ENCODE data around the gene PPHLN1. TPM values are rescaled to one million over a fixed set of nuclear protein-coding genes. Genes with fewer than 3 reads are reported as not detected.

PPHLN1 gene
- total RNA-seq = 10 to 100 TPM; 76.5 to 76.9 TPM

DNA sequence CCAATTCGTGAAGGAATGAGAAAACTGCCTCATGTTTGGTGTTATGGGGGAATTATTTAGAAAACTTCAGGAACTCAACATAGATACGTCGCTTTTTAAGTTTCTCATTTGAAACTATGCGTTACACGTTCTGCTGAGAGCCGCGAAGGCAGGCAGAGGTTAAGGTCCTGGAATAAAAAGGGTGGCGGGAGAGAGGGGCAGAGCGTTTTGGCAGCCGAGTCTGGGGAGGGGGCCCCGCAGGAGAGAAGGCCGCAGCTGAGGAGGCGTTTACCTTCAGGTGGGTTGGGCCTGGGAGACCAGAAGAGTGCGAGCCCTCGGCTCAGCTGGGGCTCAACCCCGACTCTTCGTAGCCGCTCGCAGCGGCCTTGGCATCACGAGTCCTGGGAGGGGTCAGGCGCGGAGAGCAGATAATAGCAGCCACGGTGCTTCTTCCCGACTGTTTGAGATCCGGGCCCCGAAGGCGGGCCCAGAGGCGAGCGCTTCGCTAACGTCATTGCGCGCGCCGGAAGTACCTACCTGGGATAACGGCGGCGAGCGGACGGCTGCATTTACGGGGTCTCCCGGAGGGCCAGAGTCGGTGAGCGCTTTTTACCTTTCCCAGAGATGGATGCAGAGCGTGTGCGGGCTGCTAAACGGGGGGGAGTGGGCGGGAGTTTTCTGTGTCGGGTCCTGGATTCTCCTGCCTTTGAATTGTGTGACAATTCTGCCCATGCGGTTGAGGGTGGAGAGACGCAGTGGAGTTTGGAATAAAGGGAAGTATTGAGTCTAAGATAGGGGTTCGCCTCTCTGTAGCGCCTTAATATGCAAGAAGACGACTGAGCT is at the start of gene PPHLN1, which contains the start of gene ZCRB1:
Gene PPHLN1 (plus strand): TSS at position 515 of the 822 bp plus-strand sequence. CDS start 9,736 bp downstream, outside the sequence.
Gene ZCRB1 (minus strand): TSS at position 442 of the 822 bp plus-strand sequence. CDS start 1,992 bp downstream, outside the sequence.
- POLR2A ChIA-PET = interaction anchor here (0.6 to 0.8 kb wide), 4 partner anchors 23 to 192 kb away, joined by 3 to 6 read pairs (median 4); no protein-coding TSS in a partner anchor
- CTCF ChIA-PET = no interaction called here

GRCh38 chr12:42277396-42278127 is 48.4 kb upstream of the PPHLN1 start:
- CTCF ChIA-PET = no interaction called here
- POLR2A ChIA-PET = no interaction called here

- CTCF ChIA-PET = no interaction called here
- POLR2A ChIA-PET = no interaction called here
Measured at GRCh38 chr12:42278128-42278510, 47.8 kb upstream of the PPHLN1 start.

- ChIA-PET CTCF (interaction anchor here (1.1 kb wide), 1 partner anchor 15 kb away, joined by 4 read pairs; no protein-coding TSS in a partner anchor), POLR2A (no interaction called here)
Measured at GRCh38 chr12:42281278-42281677, 44.7 kb upstream of the PPHLN1 start.

GRCh38 chr12:42281844-42282243 is 44.1 kb upstream of the PPHLN1 start:
- CTCF ChIA-PET = interaction anchor here (0.9 kb wide), 1 partner anchor 16 kb away, joined by 3 read pairs; no protein-coding TSS in a partner anchor

GRCh38 chr12:42282294-42282693 is 43.7 kb upstream of the PPHLN1 start:
- CTCF ChIA-PET = interaction anchor here (0.9 kb wide), 1 partner anchor 15 kb away, joined by 3 read pairs; no protein-coding TSS in a partner anchor

More at GRCh38 chr12:42281844-42282243, 44.1 kb upstream of the PPHLN1 start:
- POLR2A ChIA-PET = no interaction called here

DNA sequence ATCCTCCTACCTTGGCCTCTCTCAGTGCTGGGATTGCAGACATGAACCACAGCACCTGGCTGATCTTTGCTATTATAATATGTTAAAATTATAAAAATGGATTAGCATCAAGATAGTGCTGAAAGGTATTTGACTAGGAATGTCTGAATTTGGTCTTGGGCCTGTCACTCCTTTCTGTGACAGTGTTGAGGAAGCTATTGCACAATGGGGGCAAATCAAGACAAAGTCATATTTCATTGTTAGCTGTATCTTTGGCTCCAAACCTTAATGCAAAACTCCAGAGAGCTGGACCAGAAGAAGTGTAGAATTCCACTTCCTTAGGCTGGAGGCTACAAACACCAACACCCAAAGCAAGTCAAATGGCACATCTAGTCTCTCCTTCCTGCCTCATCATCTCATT is 42.2 kb upstream of the PPHLN1 start:
- POLR2A ChIA-PET = no interaction called here
- CTCF ChIA-PET = no interaction called here

More at GRCh38 chr12:42282294-42282693, 43.7 kb upstream of the PPHLN1 start:
- POLR2A ChIA-PET = no interaction called here

- POLR2A ChIA-PET = no interaction called here
- CTCF ChIA-PET = no interaction called here
Measured at GRCh38 chr12:42284157-42284556, 41.8 kb upstream of the PPHLN1 start.

GRCh38 chr12:42284876-42285275 is 41.1 kb upstream of the PPHLN1 start:
- CTCF ChIA-PET = no interaction called here
- POLR2A ChIA-PET = no interaction called here

DNA sequence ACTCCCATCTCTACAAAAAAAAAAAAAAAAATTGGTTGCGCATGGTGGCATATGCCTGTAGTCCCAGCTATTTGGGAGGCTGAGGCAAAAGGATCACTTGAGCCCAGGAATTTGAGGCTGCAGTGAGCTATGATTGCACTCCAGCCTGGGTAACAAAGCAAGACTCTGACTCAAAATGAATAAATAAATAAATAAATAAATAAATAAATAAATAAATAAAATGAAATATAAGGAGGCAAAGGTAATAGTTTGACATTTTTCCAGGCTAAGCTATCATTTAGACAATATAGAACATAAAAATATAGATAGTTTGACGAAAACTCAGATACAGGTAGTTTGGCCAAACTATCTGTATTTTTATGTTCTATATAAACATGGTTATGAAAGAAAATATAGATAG is 40.5 kb upstream of the PPHLN1 start:
- ChIA-PET CTCF (no interaction called here), POLR2A (no interaction called here)

DNA sequence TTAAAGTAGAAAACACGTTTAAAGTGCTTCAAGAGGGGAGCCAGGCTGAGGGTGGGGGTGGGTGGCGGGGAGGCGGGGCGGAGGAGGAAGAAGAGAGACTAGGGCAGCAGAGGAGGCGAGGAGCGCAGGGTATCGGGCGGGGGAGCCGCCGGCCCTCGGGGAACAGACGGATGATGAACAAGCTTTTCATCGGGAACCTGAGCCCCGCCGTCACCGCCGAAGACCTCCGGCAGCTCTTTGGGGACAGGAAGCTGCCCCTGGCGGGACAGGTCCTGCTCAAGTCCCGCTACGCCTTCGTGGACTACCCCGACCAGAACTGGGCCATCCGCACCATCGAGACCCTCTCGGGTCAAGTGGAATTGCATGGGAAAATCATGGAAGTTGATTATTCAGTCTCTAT is 39.2 kb upstream of the PPHLN1 start:
- POLR2A ChIA-PET = no interaction called here

DNA sequence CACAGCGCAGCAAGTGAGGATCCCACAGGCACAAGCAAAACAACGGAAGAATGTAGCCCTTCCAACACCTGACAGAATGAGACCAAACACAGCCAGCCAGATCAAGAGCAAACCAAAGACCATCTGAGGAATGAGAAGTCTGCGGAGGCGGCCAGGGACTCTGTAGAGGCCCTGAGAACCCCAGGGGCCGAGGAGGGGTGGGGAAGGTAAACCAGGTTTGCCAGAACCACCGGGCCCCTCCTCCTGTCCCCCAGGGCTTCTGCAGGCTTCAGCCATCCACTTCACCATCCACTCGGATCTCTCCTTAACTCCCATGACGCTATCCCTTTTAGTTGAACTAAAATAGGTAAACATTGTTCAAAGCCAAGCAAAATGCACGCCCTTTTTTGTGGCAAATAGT is 37.4 kb upstream of the PPHLN1 start:
- ChIA-PET POLR2A (no interaction called here), CTCF (no interaction called here)

More for the DNA sequence above, 39.2 kb upstream of the PPHLN1 start:
- CTCF ChIA-PET = interaction anchor here (1.0 kb wide), 1 partner anchor 84 kb away, joined by 3 read pairs; no protein-coding TSS in a partner anchor

- ChIA-PET CTCF (interaction anchor here (0.6 kb wide), 1 partner anchor 135 kb away, joined by 4 read pairs; no protein-coding TSS in a partner anchor), POLR2A (no interaction called here)
Measured at GRCh38 chr12:42291680-42292079, 34.3 kb upstream of the PPHLN1 start.

DNA sequence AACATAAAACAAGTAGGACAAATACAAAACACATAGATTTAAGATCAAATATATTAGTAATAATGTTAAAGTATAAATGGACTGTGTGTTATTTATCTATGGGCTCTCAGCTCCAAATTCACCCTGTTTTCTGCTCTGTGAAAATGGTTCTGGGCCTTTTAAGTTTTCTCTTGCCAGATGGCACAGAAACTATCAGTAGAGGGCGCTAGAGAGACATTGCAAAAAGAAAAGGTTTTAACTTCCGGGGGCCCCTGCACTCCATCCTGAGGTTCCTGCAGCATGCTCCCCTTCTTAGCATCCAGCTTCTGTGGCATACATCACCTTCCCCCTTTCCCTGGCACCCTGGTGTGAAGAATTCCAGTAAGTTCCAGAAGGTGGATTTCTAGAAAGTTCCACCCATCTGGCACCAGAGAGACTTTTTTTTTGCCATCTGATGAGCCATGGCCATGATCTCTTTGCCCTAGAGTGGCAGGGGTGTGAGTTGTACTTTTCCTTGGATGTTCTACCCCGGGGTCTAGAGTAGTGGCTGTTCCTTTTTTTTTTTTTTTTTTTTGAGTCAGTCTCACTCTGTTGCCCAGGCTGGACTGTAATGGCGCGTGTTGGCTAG is 29.4 kb upstream of the PPHLN1 start:
- ChIA-PET POLR2A (interaction anchor here (0.7 kb wide), 1 partner anchor 57 kb away, joined by 7 read pairs; no protein-coding TSS in a partner anchor), CTCF (interaction anchor here (0.7 to 0.9 kb wide), 3 partner anchors 13 to 75 kb away, joined by 3 to 4 read pairs (median 3); no protein-coding TSS in a partner anchor)

DNA sequence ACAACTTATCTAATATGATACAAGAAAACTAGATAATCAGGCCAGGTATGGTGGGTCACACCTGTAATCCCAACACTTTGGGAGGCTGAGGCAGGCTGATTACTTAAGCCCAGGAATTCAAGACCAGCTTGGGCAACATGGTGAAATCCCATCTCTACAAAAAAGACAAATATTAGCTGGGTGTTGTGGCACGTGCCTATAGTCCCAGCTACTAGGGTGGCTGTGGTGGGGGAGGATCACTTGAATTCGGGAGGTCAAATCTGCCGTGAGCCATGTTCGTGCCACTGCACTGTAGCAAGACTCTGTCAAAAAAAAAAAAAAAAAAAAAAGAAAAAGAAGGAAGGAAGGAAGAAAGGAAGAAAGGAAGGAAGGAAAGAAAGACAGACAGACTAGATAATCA is 27.1 kb upstream of the PPHLN1 start:
- POLR2A ChIA-PET = interaction anchor here (0.6 kb wide), 1 partner anchor 63 kb away, joined by 5 read pairs; no protein-coding TSS in a partner anchor
- CTCF ChIA-PET = interaction anchor here (0.6 to 0.7 kb wide), 2 partner anchors 64 to 184 kb away, joined by 3 read pairs; no protein-coding TSS in a partner anchor

DNA sequence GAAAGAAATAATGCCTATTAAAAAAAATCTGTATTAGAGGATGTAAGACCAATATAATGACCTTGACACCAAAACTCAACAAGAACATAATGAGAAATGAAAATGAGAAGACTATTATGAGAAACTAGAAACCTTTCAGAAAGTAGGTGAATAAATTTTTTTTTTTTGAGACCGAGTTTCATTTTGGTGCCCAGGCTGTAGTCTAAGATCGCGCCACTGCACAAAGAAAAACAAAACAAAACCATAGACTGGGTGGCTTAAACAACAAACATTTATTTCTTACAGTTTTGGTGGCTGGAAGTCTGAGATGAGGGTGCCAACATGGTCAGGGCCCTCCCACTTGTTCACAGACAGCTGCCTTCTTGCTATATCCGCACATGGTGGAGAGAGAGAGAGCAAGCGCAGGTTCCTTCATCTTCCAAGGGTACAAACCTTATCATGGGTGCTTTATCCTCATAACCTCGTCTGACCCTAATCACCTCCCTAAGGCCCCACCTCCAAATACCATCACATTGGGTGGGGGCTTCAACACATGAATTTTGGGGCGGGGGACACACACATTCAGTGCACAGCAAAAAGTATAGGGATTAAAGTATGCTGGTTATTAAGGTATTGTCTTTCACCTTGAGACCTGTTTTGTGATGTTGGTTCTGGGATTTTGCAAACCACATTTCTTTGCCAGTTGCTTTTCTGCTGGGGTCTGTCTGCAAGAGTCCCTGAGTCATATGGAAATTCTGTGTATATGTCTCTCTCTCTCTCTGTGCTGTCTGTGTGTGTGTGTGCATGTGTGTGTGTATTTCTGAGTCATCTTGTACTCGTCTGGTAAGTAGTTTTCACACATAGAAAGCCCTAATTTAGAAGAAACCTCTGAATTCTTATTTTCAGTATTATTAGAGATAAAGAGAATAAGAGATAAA is 26.3 kb upstream of the PPHLN1 start:
- ChIA-PET CTCF (interaction anchor here (0.6 to 1.3 kb wide), 4 partner anchors 63 to 190 kb away, joined by 3 read pairs; no protein-coding TSS in a partner anchor), POLR2A (interaction anchor here (0.6 kb wide), 1 partner anchor 64 kb away, joined by 5 read pairs; no protein-coding TSS in a partner anchor)

- CTCF ChIA-PET = no interaction called here
- POLR2A ChIA-PET = no interaction called here
Measured at GRCh38 chr12:42306297-42306696, 19.7 kb upstream of the PPHLN1 start.

DNA sequence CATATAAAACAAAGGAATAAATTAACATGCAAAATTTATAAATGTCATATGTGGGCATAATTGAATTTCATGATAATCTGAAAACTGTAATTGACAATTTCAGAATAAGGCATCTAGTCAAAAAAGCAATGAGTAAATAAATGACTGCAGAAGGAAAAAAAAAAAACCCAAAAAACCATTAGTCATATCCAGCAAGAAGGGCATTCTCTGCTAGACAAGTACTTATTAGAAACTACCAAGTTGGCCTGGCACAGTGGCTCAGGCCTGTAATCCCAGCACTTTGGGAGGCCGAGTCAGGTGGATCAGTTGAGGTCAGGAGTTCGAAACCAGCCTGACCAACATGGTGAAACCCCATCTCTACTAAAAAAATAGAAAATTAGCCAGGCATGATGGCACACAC is 17.6 kb upstream of the PPHLN1 start:
- ChIA-PET CTCF (no interaction called here), POLR2A (no interaction called here)

- ChIA-PET CTCF (interaction anchor here (1.5 kb wide), 1 partner anchor 14 kb away, joined by 3 read pairs; no protein-coding TSS in a partner anchor), POLR2A (no interaction called here)
Measured at GRCh38 chr12:42309996-42310395, 16.0 kb upstream of the PPHLN1 start.

All from activated CD8-positive, alpha-beta memory T cell treated with anti-CD3 and anti-CD28 coated beads for 36 hours (primary cell).